ENCODE measurements around the gene ZNF563.
A peak's percentile ranks its signal among the peaks of the same experiment; 100 is the strongest.

ZNF563 gene

DNA sequence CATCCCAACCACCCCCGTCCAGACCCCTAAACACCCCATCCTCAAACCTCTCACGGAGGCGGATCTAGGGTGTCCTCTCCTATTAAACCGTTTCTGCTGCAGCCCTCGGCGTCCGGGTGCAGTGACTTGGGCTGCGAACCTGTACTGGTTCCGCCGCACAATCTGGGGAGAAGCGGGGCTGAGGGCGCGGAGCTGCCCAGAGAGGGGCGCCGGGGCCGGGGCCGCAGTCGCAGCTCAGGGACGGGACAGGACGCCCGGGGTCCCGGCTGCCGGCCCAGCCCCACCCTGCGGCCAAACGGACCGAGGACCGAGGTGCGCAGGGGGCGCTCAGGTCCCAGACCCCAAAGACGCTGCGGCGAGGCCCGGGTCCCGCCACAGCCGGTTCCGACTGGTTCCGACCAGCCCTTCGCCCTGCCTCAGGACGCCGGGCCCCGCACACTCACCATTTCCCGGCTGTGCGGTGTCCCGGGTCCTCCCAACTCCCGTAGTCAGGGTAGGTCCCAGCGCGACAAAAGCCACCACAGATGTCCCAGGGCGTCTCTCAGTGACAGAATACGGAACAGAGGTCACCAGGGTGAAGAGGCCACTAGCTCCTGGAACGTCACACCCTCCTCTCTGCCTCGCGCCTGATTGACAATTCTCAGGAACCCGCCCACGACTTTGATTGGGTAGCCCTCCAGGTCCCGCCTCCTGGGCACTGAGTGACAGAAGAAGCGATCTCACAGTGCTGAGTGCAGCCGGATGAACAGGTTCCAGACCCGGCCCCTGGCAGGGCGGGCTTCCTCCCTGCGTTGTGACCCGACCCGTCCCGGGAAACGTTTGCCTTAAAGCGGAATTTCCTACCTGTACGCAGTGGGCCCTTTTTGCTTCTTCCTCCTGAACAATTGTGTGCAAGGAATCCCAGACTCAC, 38.9 kb downstream of the ZNF563 start, which contains the start of gene ZNF44:
Gene ZNF44 (minus strand): TSS at position 635 of the 910 bp plus-strand sequence. CDS start 189 bp downstream, at position 446.
- peak; percentile 96 for DNase-seq

DNA sequence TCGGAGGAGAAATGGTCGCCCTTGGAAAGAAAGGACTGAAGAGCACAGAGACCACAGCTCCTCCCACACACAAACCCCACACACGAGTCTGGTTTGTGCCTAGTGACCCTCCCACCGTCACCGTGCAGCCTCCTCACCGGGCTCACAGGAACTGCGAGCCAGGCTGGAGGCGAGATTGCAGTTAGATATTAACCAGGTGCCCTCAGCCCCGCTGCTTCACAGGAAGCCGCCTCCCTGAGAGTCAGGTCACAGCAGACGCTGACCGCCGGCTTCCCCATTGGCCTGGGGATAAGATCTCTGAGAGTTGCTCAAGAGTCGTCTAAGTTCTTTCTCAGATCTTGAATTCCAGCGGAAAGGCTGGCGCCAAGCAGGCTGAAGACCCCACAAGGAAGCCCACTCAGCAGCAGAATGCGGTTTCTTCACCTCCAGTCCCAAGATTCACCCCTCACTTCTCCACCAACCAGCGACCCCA, 39.6 kb downstream of the ZNF563 start:
- DNase-seq, result peak; percentile 25

DNA sequence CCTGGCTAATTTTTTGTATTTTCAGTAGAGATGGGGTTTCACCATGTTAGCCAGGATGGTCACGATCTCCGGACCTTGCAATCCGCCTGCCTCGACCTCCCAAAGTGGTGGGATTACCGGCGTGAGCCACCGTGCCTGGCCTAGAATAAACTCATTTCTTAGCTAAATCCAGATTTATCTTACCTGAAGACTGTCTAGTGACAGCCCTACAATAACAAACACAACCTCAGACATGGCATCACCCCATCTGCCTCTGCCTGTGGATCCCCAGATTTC, 43.7 kb downstream of the ZNF563 start:
- DNase-seq, result no peak

DNA sequence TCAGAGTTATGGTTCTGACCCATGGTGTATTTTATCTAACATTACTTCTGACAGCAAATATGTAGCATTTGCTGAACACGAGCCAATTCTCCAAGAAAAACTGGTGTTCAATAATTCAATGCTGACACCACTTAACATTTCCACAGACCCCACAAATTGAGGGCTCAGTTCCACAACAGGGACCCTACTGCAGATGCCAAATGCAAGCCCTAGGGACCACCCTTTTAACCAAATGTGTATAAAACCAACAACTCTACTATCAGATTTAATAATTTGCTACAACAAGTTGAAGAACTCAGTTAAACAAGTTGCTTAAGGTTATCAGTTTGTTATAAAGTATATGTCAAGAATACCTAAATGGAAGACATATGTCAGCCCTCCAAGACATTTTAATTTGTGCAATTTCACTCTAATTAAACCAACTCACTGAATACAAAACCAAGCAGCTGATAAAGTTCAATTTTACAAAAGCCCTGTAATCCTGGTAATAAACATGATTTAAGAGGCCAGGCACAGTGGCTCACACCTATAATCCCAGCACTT, 45.4 kb downstream of the ZNF563 start:
- DNase-seq, result no peak

DNA sequence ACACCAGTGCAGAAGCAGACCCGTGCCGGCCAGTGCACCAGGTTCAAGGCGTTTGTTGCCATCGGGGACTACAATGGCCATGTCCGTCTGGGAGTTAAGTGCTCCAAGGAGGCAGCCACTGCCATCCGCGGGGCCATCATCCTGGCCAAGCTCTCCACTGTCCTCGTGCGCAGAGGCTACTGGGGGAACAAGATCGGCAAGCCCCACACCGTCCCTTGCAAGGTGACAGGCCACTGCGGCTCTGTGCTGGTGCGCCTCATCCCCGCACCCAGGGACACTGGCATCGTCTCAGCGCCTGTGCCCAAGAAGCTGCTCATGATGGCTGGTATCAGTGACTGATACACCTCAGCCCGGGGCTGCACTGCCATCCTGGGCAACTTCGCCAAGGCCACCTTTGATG, 48.8 kb downstream of the ZNF563 start:
- DNase-seq, result no peak

DNA sequence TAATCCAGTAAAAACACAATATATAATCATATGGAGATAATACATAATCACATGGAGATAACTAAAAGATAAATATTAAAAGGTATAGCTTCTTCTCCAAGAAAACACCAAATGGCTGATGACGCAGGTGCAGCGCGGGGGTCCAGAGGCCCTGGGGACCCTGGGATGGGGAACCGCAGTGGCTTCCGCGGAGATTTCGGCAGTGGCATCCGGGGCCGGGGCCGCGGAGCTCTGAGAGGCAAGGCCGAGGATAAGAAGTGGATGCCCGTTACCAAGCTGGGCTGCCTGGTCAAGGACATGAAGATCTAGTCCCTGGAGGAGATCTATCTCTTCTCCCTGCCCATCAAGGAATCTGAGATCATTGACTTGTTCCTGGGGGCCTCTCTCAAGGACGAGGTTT, 49.2 kb downstream of the ZNF563 start:
- no peak for DNase-seq

DNA sequence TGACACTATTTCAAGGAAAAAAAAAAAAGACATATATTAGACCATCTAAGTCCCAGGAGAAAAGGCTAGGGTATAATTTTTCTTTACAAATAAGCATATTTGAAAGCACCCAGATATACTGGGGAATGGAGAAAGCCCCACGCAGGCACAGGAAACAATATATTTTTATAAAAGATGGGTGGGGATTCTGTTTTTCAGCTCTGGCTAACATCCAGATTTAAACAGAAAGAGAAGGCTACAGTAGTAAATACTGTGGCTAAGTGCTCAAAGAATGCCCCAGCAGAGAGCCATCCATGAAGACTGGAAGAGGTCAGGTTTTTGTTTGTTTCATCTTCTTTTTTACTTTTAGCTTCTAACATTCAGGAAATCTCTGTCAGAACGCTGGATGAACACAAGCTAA, 54.7 kb downstream of the ZNF563 start:
- DNase-seq, result no peak

DNA sequence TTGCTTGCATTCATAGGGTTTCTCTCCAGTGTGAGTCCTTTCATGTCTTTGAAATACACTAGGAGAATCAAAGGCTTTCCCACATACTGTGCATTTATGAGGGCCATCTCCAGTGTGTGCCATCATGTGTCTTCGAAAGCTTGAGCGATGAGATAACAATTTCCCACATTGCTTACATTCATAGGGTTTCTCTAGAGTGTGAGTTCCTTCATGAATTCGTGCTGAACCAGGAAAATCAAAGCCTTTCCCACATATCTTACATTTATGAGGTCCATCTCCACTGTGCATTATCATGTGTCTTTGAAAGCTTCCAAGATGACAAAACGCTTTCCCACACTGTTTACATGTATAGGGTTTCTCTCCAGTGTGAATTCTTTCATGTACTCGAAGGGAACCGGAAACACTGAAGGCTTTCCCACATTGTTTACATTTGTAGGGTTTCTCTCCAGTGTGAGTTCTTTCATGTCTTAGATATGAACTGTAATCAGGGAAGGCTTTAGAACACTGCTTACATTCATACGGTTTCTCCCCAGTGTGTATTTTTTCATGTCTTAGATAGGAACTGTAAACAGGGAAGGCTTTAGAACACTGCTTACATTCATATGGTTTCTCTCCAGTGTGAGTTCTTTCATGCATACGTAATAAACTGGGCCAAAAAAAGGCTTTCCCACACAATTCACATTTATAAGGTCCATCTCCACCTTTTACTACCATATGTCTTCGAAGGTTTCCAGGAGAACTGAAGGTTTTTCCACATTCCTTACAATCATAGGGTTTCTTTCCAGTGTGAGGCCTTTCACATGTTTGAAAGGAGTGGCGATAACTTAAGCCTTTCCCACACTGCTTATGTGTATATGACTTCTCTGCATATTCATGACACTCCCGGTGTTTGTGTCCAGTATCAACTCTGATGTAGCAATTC, 60.2 kb downstream of the ZNF563 start:
- no peak for DNase-seq

DNA sequence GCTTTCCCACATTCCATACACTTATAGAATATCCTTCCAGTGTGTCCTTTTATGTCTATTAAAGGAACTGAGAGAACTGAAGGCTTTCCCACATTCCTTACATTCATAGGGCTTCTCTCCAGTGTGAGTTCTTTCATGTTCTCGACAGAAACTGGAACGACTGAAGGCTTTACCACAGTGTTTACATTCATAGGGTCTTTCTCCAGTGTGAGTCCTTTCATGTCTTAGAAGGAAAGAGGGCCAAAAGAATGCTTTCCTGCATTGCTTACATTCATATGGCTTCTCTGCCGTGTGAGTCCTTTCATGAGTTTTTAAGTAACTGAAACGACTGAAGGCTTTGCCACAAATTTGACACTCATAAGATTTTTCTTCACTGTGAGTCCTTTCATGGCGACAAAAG, 61.0 kb downstream of the ZNF563 start:
- DNase-seq, result no peak

DNA sequence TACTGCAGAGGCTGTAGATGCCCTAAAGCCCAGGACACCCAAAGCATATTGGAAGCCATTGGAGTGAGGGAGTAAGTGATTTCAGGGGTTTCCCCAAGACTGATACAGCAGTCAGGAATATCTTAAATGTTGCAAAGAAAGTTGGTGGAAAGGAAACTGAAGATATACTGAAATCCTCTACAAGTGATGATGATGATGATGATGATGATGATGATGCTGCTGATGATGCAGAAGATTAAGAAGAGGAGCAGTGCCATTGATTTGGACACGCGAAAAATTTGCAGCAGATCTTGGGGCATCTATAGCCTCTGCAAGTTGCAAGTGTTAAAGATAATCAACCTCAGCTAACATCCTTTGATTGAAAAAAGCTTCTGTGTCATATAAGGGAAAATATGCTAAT, 62.6 kb downstream of the ZNF563 start:
- no peak for DNase-seq
